SK-N-SH treated with all-trans-retinoic acid at 6 μM for 48 hours (cell line): ENCODE data around the gene OTUD1.

Experiments used
- ATAC-seq: fragments of 200-7000 bp; cut with Tn5 transposase; 3 replicates; pipeline ENCODE4 v1.9.1; 2020; ENCODE audit warnings: mild to moderate bottlenecking, moderate library complexity
- ARNTL ChIP-seq: fragments of 450-650 bp; formaldehyde crosslinking; IDR thresholded peaks from 2 replicates; pipeline ENCODE4 v1.5.0; 2020; ENCODE audit warnings: low read depth, mild to moderate bottlenecking, moderate library complexity, borderline replicate concordance
- BACH2 ChIP-seq: fragments of 250-450 bp; sonication (Bioruptor Pico); IDR thresholded peaks from 2 replicates; pipeline ENCODE4 v1.9.0; 2021; ENCODE audit warnings: mild to moderate bottlenecking, borderline replicate concordance
- CSDC2 ChIP-seq: fragments of 250-450 bp; sonication (Bioruptor Pico); IDR thresholded peaks from 2 replicates; pipeline ENCODE4 v1.5.0; 2020; ENCODE audit warnings: mild to moderate bottlenecking, moderate library complexity
- ESRRG ChIP-seq: fragments of 250-450 bp; sonication (Bioruptor Pico); IDR thresholded peaks from 2 replicates; pipeline ENCODE4 v1.6.1; 2021; ENCODE audit warnings: mild to moderate bottlenecking
- ISL1 ChIP-seq: fragments of 250-450 bp; sonication (Bioruptor Pico); IDR thresholded peaks from 2 replicates; pipeline ENCODE4 v2.1.2; 2022; ENCODE audit warnings: mild to moderate bottlenecking, moderate library complexity
- PATZ1 ChIP-seq: fragments of 250-450 bp; sonication (Bioruptor Pico); IDR thresholded peaks from 2 replicates; pipeline ENCODE4 v1.8.0; 2020; ENCODE audit warnings: mild to moderate bottlenecking, moderate library complexity, borderline replicate concordance
- PPARA ChIP-seq: fragments of 250-450 bp; sonication (Bioruptor Pico); IDR thresholded peaks from 2 replicates; pipeline ENCODE4 v1.5.0; 2020; ENCODE audit warnings: mild to moderate bottlenecking, borderline replicate concordance
- RARB ChIP-seq: fragments of 250-450 bp; sonication (Bioruptor Pico); IDR thresholded peaks from 2 replicates; pipeline ENCODE4 v1.8.0; 2021; ENCODE audit warnings: mild to moderate bottlenecking, moderate library complexity
- SNAI2 ChIP-seq: fragments of 250-450 bp; sonication (Bioruptor Pico); IDR thresholded peaks from 2 replicates; pipeline ENCODE4 v1.5.0; 2020; ENCODE audit warnings: mild to moderate bottlenecking, moderate library complexity
- TCF4 ChIP-seq: fragments of 250-450 bp; sonication (Bioruptor Pico); IDR thresholded peaks from 2 replicates; pipeline ENCODE4 v1.8.0; 2021; ENCODE audit warnings: mild to moderate bottlenecking, moderate library complexity, borderline replicate concordance
- TOX ChIP-seq: fragments of 250-450 bp; sonication (Bioruptor Pico); IDR thresholded peaks from 2 replicates; pipeline ENCODE4 v1.8.0; 2021; ENCODE audit warnings: mild to moderate bottlenecking, moderate library complexity, borderline replicate concordance
- TSHZ2 ChIP-seq: fragments of 250-450 bp; sonication (Bioruptor Pico); IDR thresholded peaks from 2 replicates; pipeline ENCODE4 v1.5.0; 2020; ENCODE audit warnings: mild to moderate bottlenecking, moderate library complexity
- ZC3H10 ChIP-seq: fragments of 250-450 bp; sonication (Bioruptor Pico); IDR thresholded peaks from 2 replicates; pipeline ENCODE4 v1.5.1; 2021; ENCODE audit warnings: mild to moderate bottlenecking, moderate library complexity
- ZFP3 ChIP-seq: fragments of 250-450 bp; sonication (Bioruptor Pico); IDR thresholded peaks from 2 replicates; pipeline ENCODE4 v1.5.0; 2020; ENCODE audit warnings: mild to moderate bottlenecking, moderate library complexity
- ZFP30 ChIP-seq: fragments of 450-650 bp; formaldehyde crosslinking; IDR thresholded peaks from 2 replicates; pipeline ENCODE4 v1.5.0; 2022; ENCODE audit warnings: mild to moderate bottlenecking, moderate library complexity
- ZNF565 ChIP-seq: fragments of 450-650 bp; formaldehyde crosslinking; conservative IDR thresholded peaks from 2 replicates; pipeline ENCODE4 v1.5.0; 2020; ENCODE audit warnings: low read depth, mild to moderate bottlenecking, moderate library complexity
- ZNF70 ChIP-seq: fragments of 450-650 bp; formaldehyde crosslinking; IDR thresholded peaks from 2 replicates; pipeline ENCODE4 v1.5.0; 2020; ENCODE audit warnings: mild to moderate bottlenecking, moderate library complexity
- ZNF8 ChIP-seq: fragments of 450-650 bp; formaldehyde crosslinking; IDR thresholded peaks from 2 replicates; pipeline ENCODE4 v1.5.0; 2020; ENCODE audit warnings: mild to moderate bottlenecking, moderate library complexity
- TF ChIP-seq, protein P1 (sequence below): fragments of 250-450 bp; sonication (Bioruptor Pico); IDR thresholded peaks from 2 replicates; pipeline ENCODE4 v1.8.0; 2021; ENCODE audit warnings: low read depth, mild to moderate bottlenecking, moderate library complexity, borderline replicate concordance
- TF ChIP-seq, protein P2 (sequence below): fragments of 250-450 bp; sonication (Bioruptor Pico); IDR thresholded peaks from 2 replicates; pipeline ENCODE4 v1.5.1; 2021; ENCODE audit warnings: mild to moderate bottlenecking, moderate library complexity
- TF ChIP-seq, protein P3 (sequence below): fragments of 250-450 bp; sonication (Bioruptor Pico); IDR thresholded peaks from 2 replicates; pipeline ENCODE4 v1.5.1; 2020; ENCODE audit warnings: low read depth, mild to moderate bottlenecking, moderate library complexity

The OTUD1 gene

GRCh38 chr10:23403719-23404118, 35.2 kb upstream of the OTUD1 start:
- no peak for ATAC-seq

DNA sequence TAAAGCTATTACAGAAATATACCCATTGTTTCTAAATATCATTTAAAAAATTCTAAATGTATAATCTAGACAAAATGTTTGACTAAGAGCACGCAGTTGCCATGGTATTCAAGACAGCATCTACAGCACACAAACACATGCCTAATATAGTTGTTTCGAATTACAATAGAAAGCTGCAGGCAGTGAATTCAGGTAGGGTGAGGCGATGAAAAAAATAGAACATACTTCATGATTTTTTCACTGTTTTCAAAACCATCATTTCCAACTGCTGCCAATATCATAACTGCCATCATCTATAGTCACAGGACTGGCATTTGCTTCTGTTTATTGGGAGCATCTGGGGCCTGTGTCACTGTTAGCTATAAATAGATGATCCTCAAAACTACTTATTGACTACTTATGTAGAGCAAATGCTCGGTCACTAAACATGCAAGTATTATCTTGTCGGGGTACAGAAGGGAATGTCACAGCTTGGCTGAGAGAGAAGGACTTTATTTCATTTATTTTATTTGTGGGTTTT, 34.4 kb upstream of the OTUD1 start:
- TF ChIP-seq ZNF565 (CRISPR knock-in tag) (no peak), CSDC2 (CRISPR knock-in tag) (no peak), TCF4 (CRISPR knock-in tag) (no peak), PPARA (CRISPR knock-in tag) (no peak), TOX (CRISPR knock-in tag) (no peak), ZFP3 (CRISPR knock-in tag) (no peak), SNAI2 (CRISPR knock-in tag) (no peak), ZNF70 (CRISPR knock-in tag) (no peak), ZNF8 (no peak), TSHZ2 (CRISPR knock-in tag) (no peak), ESRRG (no peak), RARB (no peak)
- TF ChIP-seq, protein P1, sequence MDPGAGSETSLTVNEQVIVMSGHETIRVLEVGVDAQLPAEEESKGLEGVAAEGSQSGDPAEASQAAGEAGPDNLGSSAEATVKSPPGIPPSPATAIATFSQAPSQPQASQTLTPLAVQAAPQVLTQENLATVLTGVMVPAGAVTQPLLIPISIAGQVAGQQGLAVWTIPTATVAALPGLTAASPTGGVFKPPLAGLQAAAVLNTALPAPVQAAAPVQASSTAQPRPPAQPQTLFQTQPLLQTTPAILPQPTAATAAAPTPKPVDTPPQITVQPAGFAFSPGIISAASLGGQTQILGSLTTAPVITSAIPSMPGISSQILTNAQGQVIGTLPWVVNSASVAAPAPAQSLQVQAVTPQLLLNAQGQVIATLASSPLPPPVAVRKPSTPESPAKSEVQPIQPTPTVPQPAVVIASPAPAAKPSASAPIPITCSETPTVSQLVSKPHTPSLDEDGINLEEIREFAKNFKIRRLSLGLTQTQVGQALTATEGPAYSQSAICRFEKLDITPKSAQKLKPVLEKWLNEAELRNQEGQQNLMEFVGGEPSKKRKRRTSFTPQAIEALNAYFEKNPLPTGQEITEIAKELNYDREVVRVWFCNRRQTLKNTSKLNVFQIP (CRISPR knock-in tag), result no peak

More at GRCh38 chr10:23403719-23404118, 35.2 kb upstream of the OTUD1 start:
- TF ChIP-seq ZFP30 (CRISPR knock-in tag), result no peak

DNA sequence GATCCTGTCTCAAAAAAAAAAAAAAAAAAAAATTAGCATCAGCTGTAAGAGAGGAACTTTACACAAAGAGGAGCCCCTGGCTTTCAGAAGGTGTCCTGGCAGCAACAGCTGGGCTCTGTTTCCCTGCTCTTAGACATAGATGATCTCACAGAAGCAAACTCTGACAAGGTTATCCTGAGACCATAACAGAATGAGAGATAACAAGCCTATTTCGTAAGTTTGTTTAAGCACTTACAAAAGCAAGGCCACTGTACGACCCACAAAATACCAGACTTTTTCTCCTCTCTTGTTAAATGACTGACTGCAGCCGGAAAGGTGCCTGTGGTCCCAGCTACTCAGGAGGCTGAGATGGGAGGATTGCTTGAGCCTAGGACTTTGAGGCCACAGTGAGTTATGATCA, 33.3 kb upstream of the OTUD1 start:
- no peak for ATAC-seq
- no peak for TF ChIP-seq TCF4 (CRISPR knock-in tag)
- TF ChIP-seq, protein P2, sequence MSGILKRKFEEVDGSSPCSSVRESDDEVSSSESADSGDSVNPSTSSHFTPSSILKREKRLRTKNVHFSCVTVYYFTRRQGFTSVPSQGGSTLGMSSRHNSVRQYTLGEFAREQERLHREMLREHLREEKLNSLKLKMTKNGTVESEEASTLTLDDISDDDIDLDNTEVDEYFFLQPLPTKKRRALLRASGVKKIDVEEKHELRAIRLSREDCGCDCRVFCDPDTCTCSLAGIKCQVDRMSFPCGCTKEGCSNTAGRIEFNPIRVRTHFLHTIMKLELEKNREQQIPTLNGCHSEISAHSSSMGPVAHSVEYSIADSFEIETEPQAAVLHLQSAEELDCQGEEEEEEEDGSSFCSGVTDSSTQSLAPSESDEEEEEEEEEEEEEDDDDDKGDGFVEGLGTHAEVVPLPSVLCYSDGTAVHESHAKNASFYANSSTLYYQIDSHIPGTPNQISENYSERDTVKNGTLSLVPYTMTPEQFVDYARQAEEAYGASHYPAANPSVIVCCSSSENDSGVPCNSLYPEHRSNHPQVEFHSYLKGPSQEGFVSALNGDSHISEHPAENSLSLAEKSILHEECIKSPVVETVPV, result no peak
- TF ChIP-seq ZC3H10 (CRISPR knock-in tag), result no peak
- TF ChIP-seq BACH2 (CRISPR knock-in tag), result no peak
- TF ChIP-seq ZFP30 (CRISPR knock-in tag), result no peak
- no peak for TF ChIP-seq ISL1 (CRISPR knock-in tag)
- TF ChIP-seq, protein P1 (CRISPR knock-in tag), result no peak
- TF ChIP-seq ZNF8, result no peak
- no peak for TF ChIP-seq TSHZ2 (CRISPR knock-in tag)
- no peak for TF ChIP-seq PATZ1 (CRISPR knock-in tag)
- TF ChIP-seq, protein P3, sequence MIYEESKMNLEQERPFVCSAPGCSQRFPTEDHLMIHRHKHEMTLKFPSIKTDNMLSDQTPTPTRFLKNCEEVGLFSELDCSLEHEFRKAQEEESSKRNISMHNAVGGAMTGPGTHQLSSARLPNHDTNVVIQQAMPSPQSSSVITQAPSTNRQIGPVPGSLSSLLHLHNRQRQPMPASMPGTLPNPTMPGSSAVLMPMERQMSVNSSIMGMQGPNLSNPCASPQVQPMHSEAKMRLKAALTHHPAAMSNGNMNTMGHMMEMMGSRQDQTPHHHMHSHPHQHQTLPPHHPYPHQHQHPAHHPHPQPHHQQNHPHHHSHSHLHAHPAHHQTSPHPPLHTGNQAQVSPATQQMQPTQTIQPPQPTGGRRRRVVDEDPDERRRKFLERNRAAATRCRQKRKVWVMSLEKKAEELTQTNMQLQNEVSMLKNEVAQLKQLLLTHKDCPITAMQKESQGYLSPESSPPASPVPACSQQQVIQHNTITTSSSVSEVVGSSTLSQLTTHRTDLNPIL (CRISPR knock-in tag), result no peak
- no peak for TF ChIP-seq ZNF565 (CRISPR knock-in tag)
- TF ChIP-seq ARNTL (CRISPR knock-in tag), result no peak
- TF ChIP-seq ESRRG, result no peak
- no peak for TF ChIP-seq PPARA (CRISPR knock-in tag)

More for the DNA sequence above, 34.4 kb upstream of the OTUD1 start:
- ATAC-seq, result peak; percentile 32; the same call in 1 of the 3 replicates
